Stimulated activated CD8-positive, alpha-beta memory T cell treated with anti-CD3 and anti-CD28 coated beads, Interleukin-15, amount 100 ng/mL, for 4 hours (primary cell): ENCODE measurements around the gene MAPK4.
"Not testable (repeated sequence)": the region's sequence is repeated elsewhere in the genome, so short reads cannot be mapped to it uniquely, and the experiment has no call there.

Source experiments
- DNase-seq, 2 donors: peaks; one replicate each; pipeline ENCODE4 v3.0.0-alpha.2; 2020; ENCODE audit warnings: low read depth in 2 of 2

The MAPK4 gene

GRCh38 chr18:50680966-50681365 lies 121.1 kb downstream of the MAPK4 start:
- DNase-seq: no peak

- DNase-seq: no peak
Observed at GRCh38 chr18:50682852-50683251, 123.0 kb downstream of the MAPK4 start.

DNA sequence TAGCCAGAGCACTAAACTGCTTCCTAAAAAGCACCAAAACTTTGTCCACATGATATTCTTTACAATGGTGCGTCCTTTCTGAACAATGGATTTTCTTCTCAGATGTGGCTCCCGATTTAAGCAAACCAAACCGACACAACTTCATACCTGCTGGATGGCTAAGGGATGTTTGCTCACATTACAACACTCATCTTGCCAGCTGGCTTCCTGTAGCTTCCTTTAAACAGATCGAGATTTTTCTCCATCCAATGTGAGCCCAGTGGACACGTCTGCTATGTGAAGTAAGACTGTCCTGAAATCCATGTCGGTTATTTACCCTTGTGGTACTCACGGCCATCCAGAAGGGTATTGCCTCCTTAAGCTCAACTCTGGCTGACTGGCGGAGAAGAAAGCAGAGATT lies 126.5 kb downstream of the MAPK4 start:
- no peak for DNase-seq

DNA sequence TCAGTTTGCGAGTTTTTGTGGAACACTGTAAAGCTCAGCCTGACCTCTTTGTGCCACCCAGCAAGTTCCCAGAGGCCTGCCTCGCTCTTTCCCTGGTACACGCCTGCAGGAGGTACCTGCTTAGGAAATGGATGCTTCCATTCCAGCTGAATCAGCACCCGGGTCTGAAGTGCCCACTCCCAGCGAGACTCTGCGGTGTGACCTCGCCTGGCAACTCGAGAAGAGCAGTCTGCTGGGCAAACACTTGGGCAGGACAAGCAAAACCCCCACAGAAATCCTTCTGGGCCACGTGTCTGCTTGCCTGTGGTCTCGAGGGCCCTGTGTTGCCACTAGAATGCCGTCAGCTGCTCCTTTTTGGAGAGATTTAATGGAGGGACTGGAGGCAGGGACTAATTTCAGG lies 127.6 kb downstream of the MAPK4 start:
- no peak for DNase-seq

- no peak for DNase-seq
Observed at GRCh38 chr18:50689578-50689977, 129.7 kb downstream of the MAPK4 start.

DNA sequence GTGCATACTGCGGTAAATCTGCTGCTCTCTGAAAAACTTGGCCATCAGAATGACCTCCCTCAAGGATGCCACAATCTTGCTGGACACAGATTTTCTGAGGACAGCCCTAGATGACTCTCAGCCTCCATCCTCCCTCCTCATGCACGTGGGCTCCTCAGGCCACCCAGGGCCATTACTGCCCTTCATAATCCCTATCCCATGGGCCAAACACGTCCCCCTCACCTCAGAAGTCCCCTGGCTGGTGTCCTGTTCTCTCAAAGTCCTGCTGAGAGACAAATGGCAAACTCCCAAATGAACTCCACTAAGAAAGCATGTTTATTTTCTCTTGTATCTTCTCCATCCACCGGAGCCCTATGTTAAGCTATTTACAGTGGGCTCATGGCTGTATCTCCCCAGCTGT lies 134.3 kb downstream of the MAPK4 start:
- DNase-seq: no peak

GRCh38 chr18:50695431-50696176 lies 135.7 kb downstream of the MAPK4 start:
- DNase-seq: no peak

DNA sequence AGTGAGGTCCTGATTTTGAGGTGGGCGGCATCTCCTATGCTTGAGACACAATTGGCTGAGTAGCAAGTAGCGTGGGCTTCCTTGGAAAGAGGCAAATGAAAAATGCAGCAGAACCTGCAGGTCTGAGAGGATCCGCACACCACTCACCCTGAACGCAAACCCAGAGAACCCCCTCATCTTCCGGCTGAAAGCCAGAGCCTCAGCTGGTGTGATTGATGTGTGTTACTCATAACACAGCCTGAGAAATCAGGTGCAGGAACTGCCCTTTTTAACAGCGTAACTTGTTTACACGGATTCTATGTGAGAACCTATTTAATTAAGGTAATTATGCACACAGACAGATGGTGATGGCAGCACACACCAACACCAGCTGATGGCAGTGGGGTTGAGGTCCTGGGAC lies 136.5 kb downstream of the MAPK4 start:
- DNase-seq: no peak

- DNase-seq: no peak
Observed at GRCh38 chr18:50696929-50697328, 137.0 kb downstream of the MAPK4 start.

GRCh38 chr18:50697509-50697908 lies 137.6 kb downstream of the MAPK4 start:
- DNase-seq: no peak

- DNase-seq: no peak
Observed at GRCh38 chr18:50700245-50701165, 140.6 kb downstream of the MAPK4 start.

DNA sequence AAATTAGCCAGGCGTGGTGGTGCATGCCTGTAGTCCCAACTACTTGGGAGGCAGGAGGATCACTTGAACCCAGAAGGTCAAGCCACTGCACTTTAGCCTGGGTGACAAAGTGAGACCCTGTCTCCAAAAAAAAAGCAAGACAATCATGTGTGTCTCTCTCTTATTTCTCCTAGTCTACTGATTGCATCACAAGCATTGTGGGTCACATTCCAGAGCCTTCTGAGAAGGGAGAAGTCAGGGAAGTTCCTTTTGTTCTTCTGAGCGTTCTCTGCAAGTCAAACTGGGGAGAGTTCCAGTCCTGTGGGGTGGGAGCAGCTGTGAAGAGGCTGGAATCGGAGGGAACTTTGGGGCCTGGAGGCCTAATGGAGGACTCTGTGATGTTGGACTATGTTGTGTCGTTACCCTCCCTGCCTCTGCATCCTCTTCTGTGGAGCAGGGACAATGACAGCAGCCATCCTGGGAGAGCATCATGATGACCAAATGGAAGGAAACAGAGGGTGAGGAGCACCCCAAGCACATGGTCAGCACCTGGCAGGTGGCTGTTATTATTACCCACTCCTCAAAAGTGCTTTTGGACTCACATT lies 144.6 kb downstream of the MAPK4 start:
- no peak for DNase-seq

DNA sequence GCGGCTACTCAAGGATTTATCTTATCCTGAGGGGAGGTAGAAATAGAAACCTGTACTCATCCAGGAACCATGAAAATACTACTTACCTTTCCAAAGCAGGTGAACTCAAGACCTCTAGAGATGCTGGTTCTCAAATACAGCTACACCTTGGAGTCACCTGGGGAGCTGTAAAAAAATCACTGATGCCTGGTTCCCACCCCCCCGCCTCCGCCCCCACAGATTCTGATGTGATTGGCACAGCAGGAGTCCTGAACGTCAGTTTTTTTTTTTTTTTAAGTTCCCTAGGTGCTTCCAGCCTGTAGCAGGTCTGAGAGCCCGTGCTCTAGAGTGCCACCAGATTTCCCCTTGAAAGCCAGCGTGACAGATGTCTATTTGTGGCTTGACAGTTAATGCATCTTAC lies 146.3 kb downstream of the MAPK4 start:
- DNase-seq: no peak

- DNase-seq: no peak
Observed at GRCh38 chr18:50706651-50707050, 146.8 kb downstream of the MAPK4 start.

DNA sequence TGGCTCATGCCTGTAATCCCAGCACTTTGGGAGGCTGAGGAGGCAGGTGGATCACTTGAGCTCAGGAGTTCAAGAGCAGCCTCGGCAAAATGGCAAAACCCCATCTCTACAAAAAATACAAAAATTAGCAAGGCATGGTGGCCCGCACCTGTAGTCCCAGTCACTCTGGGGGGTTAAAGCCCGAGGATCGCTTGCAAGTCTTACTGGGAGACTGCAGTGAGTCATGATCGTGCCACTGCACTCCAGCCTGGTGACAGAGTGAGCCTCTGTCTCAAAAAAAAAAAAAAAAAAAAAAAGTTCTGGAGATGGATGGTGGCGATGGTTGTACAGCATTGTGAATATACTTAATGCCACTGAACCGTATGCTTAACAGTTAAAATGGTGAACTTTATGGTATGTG lies 147.4 kb downstream of the MAPK4 start:
- DNase-seq: not testable (repeated sequence)

DNA sequence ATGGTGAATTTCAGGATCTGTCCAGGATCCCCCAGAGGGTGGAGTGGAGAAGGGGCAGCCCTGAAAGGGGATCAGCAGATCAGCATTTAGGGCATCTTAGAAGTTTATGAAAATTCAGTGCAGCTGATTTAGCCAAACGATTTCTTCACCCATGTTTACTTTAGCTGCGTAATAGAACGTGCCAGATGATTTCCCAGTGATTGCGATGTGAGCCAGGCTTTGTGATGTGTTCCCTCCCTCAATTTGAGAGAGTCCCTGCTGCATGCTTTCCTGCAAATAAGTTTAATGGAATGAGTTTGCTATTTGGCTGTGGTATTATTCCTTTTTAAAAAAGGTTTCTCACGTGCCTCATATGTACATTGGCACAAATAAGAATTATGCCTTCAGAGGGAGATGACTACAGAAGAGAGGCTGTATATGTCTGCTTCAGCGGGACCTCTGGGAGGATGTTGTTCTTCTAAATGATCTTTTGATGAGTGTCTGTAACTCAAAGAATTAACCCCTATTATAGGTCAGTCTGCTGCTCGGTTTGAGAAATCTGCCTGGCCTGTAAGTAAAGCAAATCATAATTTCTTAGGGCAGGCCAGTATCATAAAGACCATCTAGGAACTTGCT lies 148.1 kb downstream of the MAPK4 start:
- no peak for DNase-seq

- DNase-seq: no peak
Observed at GRCh38 chr18:50709193-50709592, 149.3 kb downstream of the MAPK4 start.

- DNase-seq: no peak
Observed at GRCh38 chr18:50711386-50711785, 151.5 kb downstream of the MAPK4 start.

DNA sequence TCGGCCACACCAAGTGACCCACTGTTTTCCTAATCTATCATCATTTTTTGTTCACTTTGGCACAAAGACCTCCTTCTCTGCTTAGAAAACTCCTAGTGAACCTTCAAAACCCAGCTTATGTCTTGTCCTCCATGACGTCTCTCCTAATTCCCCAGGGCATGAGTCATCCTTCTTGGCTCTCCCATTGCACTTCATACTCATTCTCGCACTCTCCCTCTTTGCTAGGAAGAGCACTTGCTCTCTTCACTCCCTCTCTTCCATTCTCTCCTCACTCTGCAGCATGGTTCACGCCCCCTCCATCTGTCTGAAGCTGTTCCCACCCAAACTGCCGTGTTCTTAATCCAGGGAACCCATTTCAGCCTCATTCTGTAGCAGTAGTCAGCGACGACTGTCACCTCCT lies 156.0 kb downstream of the MAPK4 start:
- no peak for DNase-seq

GRCh38 chr18:50716902-50717301 lies 157.0 kb downstream of the MAPK4 start:
- DNase-seq: no peak

DNA sequence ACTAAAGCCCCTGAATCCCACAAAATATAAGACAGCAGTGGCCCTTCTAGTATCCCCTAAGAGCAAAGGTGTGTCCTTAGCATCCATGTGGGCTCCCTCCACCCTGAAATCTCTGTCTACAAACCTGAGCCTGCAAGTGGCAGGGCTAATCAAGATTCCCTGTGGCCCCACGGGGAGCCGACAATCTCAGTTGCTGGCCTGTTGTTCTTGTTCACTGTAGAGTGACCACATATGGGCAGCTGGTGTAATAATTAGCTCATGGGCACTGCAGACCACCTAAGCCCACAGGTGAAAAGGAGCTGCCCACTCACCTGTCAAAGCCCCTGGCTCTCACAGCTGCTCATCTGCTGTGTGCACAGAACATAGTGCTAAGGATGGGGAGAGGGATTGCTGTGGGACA lies 157.7 kb downstream of the MAPK4 start:
- DNase-seq: no peak
